ENCODE results near the gene SAT1. TPM values are rescaled to one million over a fixed set of nuclear protein-coding genes. Genes with fewer than 3 reads are reported as not detected.
"Not testable (repeated sequence)": the region's sequence is repeated elsewhere in the genome, so short reads cannot be mapped to it uniquely, and the experiment has no call there.

The SAT1 gene
- total RNA-seq, 1 donor from 2014 or later: 58.3 TPM

- DNase-seq: no peak
- Mint-ChIP-seq H3K27me3 (no peaks in the 10 kb centered on the region), H3K4me3 (no peak overlapping the region), H3K4me1 (no peaks in the 10 kb centered on the region), H3K36me3 (ENCODE audit: low read depth) (no peaks in the 10 kb centered on the region), H3K27ac (no peak overlapping the region), H3K9me3 (peaks cover 3% of the 10 kb centered on the region)
- intact Hi-C loops (cut with micrococcal nuclease): no loop called here
Observed at GRCh38 chrX:23764188-23764984, 18.6 kb upstream of the SAT1 start.

GRCh38 chrX:23765449-23765848 lies 17.5 kb upstream of the SAT1 start:
- no peak for DNase-seq
- Mint-ChIP-seq H3K4me1 (peaks cover 2% of the 10 kb centered on the region), H3K36me3 (ENCODE audit: low read depth) (no peaks in the 10 kb centered on the region), H3K9me3 (peaks cover 3% of the 10 kb centered on the region), H3K27me3 (no peaks in the 10 kb centered on the region), H3K27ac (no peak overlapping the region), H3K4me3 (no peak overlapping the region)
- intact Hi-C loops (cut with micrococcal nuclease): no loop called here

- H3K36me3 Mint-ChIP-seq (ENCODE audit: low read depth): no peaks in the 10 kb centered on the region
- H3K9me3 Mint-ChIP-seq: peaks cover 3% of the 10 kb centered on the region
- H3K27ac Mint-ChIP-seq: no peak overlapping the region
- no peak overlapping the region for H3K4me3 Mint-ChIP-seq
- no peak for DNase-seq
- no peaks in the 10 kb centered on the region for H3K27me3 Mint-ChIP-seq
- intact Hi-C loops (cut with micrococcal nuclease): no loop called here
- peaks cover 2% of the 10 kb centered on the region for H3K4me1 Mint-ChIP-seq
Observed at GRCh38 chrX:23765868-23766267, 17.1 kb upstream of the SAT1 start.

- intact Hi-C loops (cut with micrococcal nuclease): no loop called here
- Mint-ChIP-seq H3K36me3 (ENCODE audit: low read depth) (no peaks in the 10 kb centered on the region), H3K27ac (peak overlapping the region; percentile 15), H3K27me3 (no peaks in the 10 kb centered on the region), H3K4me1 (peaks cover 2% of the 10 kb centered on the region), H3K4me3 (peak overlapping the region; percentile 48), H3K9me3 (peaks cover 3% of the 10 kb centered on the region)
- peak; percentile 58 for DNase-seq
Observed at GRCh38 chrX:23766650-23767551, 16.1 kb upstream of the SAT1 start.

GRCh38 chrX:23770142-23770541 lies 12.8 kb upstream of the SAT1 start:
- Mint-ChIP-seq H3K9me3 (no peaks in the 10 kb centered on the region), H3K27ac (no peak overlapping the region), H3K4me3 (no peak overlapping the region), H3K4me1 (peaks cover 7% of the 10 kb centered on the region), H3K27me3 (no peaks in the 10 kb centered on the region), H3K36me3 (ENCODE audit: low read depth) (no peaks in the 10 kb centered on the region)
- intact Hi-C loops (cut with micrococcal nuclease): no loop called here
- no peak for DNase-seq

GRCh38 chrX:23771086-23771485 lies 11.9 kb upstream of the SAT1 start:
- H3K4me3 Mint-ChIP-seq; DNase-seq; H3K9me3 Mint-ChIP-seq; H3K27ac Mint-ChIP-seq; H3K27me3 Mint-ChIP-seq; H3K4me1 Mint-ChIP-seq; H3K36me3 Mint-ChIP-seq (ENCODE audit: low read depth); intact Hi-C loops (cut with micrococcal nuclease): not testable (repeated sequence)

- H3K9me3 Mint-ChIP-seq: no peaks in the 10 kb centered on the region
- no peaks in the 10 kb centered on the region for H3K36me3 Mint-ChIP-seq (ENCODE audit: low read depth)
- intact Hi-C loops (cut with micrococcal nuclease): loop anchor here (1.0 kb wide), 1 partner anchor 8 kb away; no protein-coding TSS in a partner anchor
Observed at GRCh38 chrX:23773601-23774175, 9.3 kb upstream of the SAT1 start.

GRCh38 chrX:23776363-23776762 lies 6.6 kb upstream of the SAT1 start:
- Mint-ChIP-seq H3K4me3 (no peak overlapping the region), H3K27me3 (no peaks in the 10 kb centered on the region), H3K4me1 (peaks cover 7% of the 10 kb centered on the region), H3K27ac (no peak overlapping the region), H3K36me3 (ENCODE audit: low read depth) (no peaks in the 10 kb centered on the region), H3K9me3 (no peaks in the 10 kb centered on the region)
- no peak for DNase-seq
- intact Hi-C loops (cut with micrococcal nuclease): no loop called here

More at GRCh38 chrX:23773601-23774175, 9.3 kb upstream of the SAT1 start:
- peak overlapping the region; percentile 53 for H3K4me3 Mint-ChIP-seq
- DNase-seq: peak; percentile 85
- H3K4me1 Mint-ChIP-seq: peaks cover 7% of the 10 kb centered on the region
- no peaks in the 10 kb centered on the region for H3K27me3 Mint-ChIP-seq
- H3K27ac Mint-ChIP-seq: peak overlapping the region; percentile 96

- Mint-ChIP-seq H3K4me1 (peaks cover 8% of the 10 kb centered on the region), H3K9me3 (no peaks in the 10 kb centered on the region), H3K27ac (no peak overlapping the region), H3K4me3 (no peak overlapping the region), H3K36me3 (ENCODE audit: low read depth) (peaks cover 3% of the 10 kb centered on the region), H3K27me3 (no peaks in the 10 kb centered on the region)
- intact Hi-C loops (cut with micrococcal nuclease): no loop called here
- no peak for DNase-seq
Observed at GRCh38 chrX:23779025-23779424, 3.9 kb upstream of the SAT1 start.

GRCh38 chrX:23782455-23782854 lies 518 bp upstream of the SAT1 start:
- Mint-ChIP-seq H3K27ac (peak overlapping the region; percentile 95), H3K4me1 (peaks cover 25% of the 10 kb centered on the region), H3K36me3 (ENCODE audit: low read depth) (peaks cover 26% of the 10 kb centered on the region), H3K9me3 (no peaks in the 10 kb centered on the region), H3K4me3 (peak overlapping the region; percentile 95), H3K27me3 (no peaks in the 10 kb centered on the region)
- intact Hi-C loops (cut with micrococcal nuclease): loop anchor here (5.0 kb wide), 2 partner anchors 270 to 370 kb away; partner anchors contain the start of gene EIF2S3
- DNase-seq: no peak

GRCh38 chrX:23783589-23784469 lies 856 bp downstream of the SAT1 start:
- Mint-ChIP-seq H3K36me3 (ENCODE audit: low read depth) (peaks cover 26% of the 10 kb centered on the region), H3K27ac (peak overlapping the region; percentile 91), H3K27me3 (no peaks in the 10 kb centered on the region), H3K4me3 (peak overlapping the region; percentile 95), H3K4me1 (peaks cover 30% of the 10 kb centered on the region), H3K9me3 (no peaks in the 10 kb centered on the region)
- peak; percentile 73 for DNase-seq
- intact Hi-C loops (cut with micrococcal nuclease): loop anchor here (1.0 to 5.0 kb wide), 5 partner anchors 118 to 368 kb away; partner anchors contain the start of genes APOO and EIF2S3

- peak overlapping the region; percentile 91 for H3K27ac Mint-ChIP-seq
- peak overlapping the region; percentile 95 for H3K4me3 Mint-ChIP-seq
- H3K27me3 Mint-ChIP-seq: no peaks in the 10 kb centered on the region
- H3K4me1 Mint-ChIP-seq: peaks cover 28% of the 10 kb centered on the region
- peak; percentile 60 for DNase-seq
- intact Hi-C loops (cut with micrococcal nuclease): loop anchor here (5.0 kb wide), 2 partner anchors 268 to 368 kb away; partner anchors contain the start of gene EIF2S3
- H3K9me3 Mint-ChIP-seq: no peaks in the 10 kb centered on the region
- peaks cover 26% of the 10 kb centered on the region for H3K36me3 Mint-ChIP-seq (ENCODE audit: low read depth)
Observed at GRCh38 chrX:23784470-23785331, 1.7 kb downstream of the SAT1 start.

Measured in activated CD4-positive, alpha-beta T cell treated with anti-CD3 and anti-CD28 coated beads, Interleukin-2, amount 10 ng/mL, durations not matched to agents 24 days and 14 days (primary cell).